ENCODE results near the gene LSAMP. TPM values are rescaled to one million over a fixed set of nuclear protein-coding genes. Genes with fewer than 3 reads are reported as not detected.

Gene LSAMP
- total and polyA plus RNA-seq, 9 of the 15 experiments (the other 6 are each of a cell fraction or from before 2014, with no cell fraction given), result 0.09 to 0.11 TPM; not detected in 7

- H3K79me2 ChIP-seq (ENCODE audit: control insufficient read depth, insufficient read depth, low read length), result no peaks in the 10 kb centered on the region
- H2AFZ ChIP-seq (ENCODE audit: low read depth, low read length), result no peak overlapping the region
- TF ChIP-seq OTX1 (CRISPR knock-in tag; IDR thresholded peaks at IDR 0.05), result no peak
- TF ChIP-seq ZKSCAN8 (CRISPR knock-in tag; IDR thresholded peaks at IDR 0.05), result no peak
- no peak for TF ChIP-seq ZNF408 (CRISPR knock-in tag; IDR thresholded peaks at IDR 0.05; ENCODE audit: low read depth)
- TF ChIP-seq LCOR (CRISPR knock-in tag; IDR thresholded peaks at IDR 0.05), result no peak
- no peak for TF ChIP-seq ATF7 (IDR thresholded peaks at IDR 0.05)
- TF ChIP-seq TAF1 (IDR thresholded peaks at IDR 0.05; ENCODE audit: control insufficient read depth, extremely low read depth, insufficient read depth, low read length, severe bottlenecking), result no peak
- TF ChIP-seq NFE2 (IDR thresholded peaks at IDR 0.05; ENCODE audit: low read depth), result no peak
- no peak for TF ChIP-seq FOXA1 (IDR thresholded peaks at IDR 0.05; ENCODE audit: borderline replicate concordance)
- no peak for TF ChIP-seq NFE2L1 (tag; IDR thresholded peaks at IDR 0.05; ENCODE audit: borderline replicate concordance, low read depth)
- no peak for TF ChIP-seq ZNF707 (CRISPR knock-in tag; conservative IDR thresholded peaks at IDR 0.05)
- no peak for TF ChIP-seq ZNF79 (CRISPR knock-in tag; IDR thresholded peaks at IDR 0.05; ENCODE audit: low read depth)
- no peak for TF ChIP-seq FOSL1 (tag; conservative IDR thresholded peaks at IDR 0.05)
- no peak for TF ChIP-seq EZH2 (IDR thresholded peaks at IDR 0.05; ENCODE audit: borderline replicate concordance, low read depth, low read length)
- TF ChIP-seq ELK1 (CRISPR knock-in tag; IDR thresholded peaks at IDR 0.05), result no peak
- no peak for TF ChIP-seq ZBTB7A (IDR thresholded peaks at IDR 0.05; ENCODE audit: borderline replicate concordance, control insufficient read depth, low read depth, low read length)
- no peak for TF ChIP-seq ZNF592 (IDR thresholded peaks at IDR 0.05)
- no peak for TF ChIP-seq SP1 (CRISPR knock-in tag; IDR thresholded peaks at IDR 0.05)
- TF ChIP-seq RFX1 (IDR thresholded peaks at IDR 0.05), result no peak
- TF ChIP-seq MED1 (CRISPR knock-in tag; IDR thresholded peaks at IDR 0.05; ENCODE audit: borderline replicate concordance), result no peak
- TF ChIP-seq E2F3 (CRISPR knock-in tag; IDR thresholded peaks at IDR 0.05), result no peak
- H3K9me3 ChIP-seq (replicated peaks; ENCODE audit: control insufficient read depth, insufficient read depth, low read depth, low read length), result no peaks in the 10 kb centered on the region
- no peaks in the 10 kb centered on the region for H4K20me1 ChIP-seq (replicated peaks; ENCODE audit: control insufficient read depth, insufficient read depth, low read length)
- no peak overlapping the region for H3K9ac ChIP-seq (ENCODE audit: insufficient read depth in 1 of 2, low read depth in 2 of 2, low read length in 2 of 2)
- no peaks in the 10 kb centered on the region for H3K36me3 ChIP-seq (ENCODE audit: control insufficient read depth, insufficient read depth, low read length)
- H3K4me1 ChIP-seq (replicated peaks in 1 of 2; ENCODE audit: control insufficient read depth in 2 of 2, insufficient read depth in 2 of 2, low read length in 2 of 2), result no peaks in the 10 kb centered on the region
- FAIRE-seq (no peak), DNase-seq (ENCODE audit: extremely low read depth in 1 of 4, low spot score in 3 of 4) (no peak), ATAC-seq (no peak)
- 0% methylated on average over 1 of the region's 1 CpG for WGBS (ENCODE audit: insufficient coverage, low coverage, missing lambda C conversion rate)
- no peaks in the 10 kb centered on the region for H3K27me3 ChIP-seq (ENCODE audit: control insufficient read depth in 2 of 2, insufficient read depth in 2 of 2, low read length in 2 of 2)
- no peak overlapping the region for H3K27ac ChIP-seq (ENCODE audit: extremely low read depth, low read depth, low read length)
- no peak overlapping the region for H3K4me2 ChIP-seq (ENCODE audit: insufficient read depth, low read length)
- ChIA-PET CTCF (ENCODE audit: low intra/inter-chr PET ratio) (no interaction called here), POLR2A (no interaction called here)
- intact Hi-C loops (cut with micrococcal nuclease) (no loop called here), in situ Hi-C loops (cut with MboI) (no loop called here)
- no peak overlapping the region for H3K4me3 ChIP-seq
- H3K9me1 ChIP-seq (ENCODE audit: control insufficient read depth, insufficient read depth, low read length), result no peaks in the 10 kb centered on the region
- no TSS peak for BruUV-seq (replicated peaks)
Measured at GRCh38 chr3:116240261-116240660, 205.0 kb downstream of the LSAMP start.
